ENCODE measurements around the gene KRTAP16-1.
"Not testable (repeated sequence)": the region's sequence is repeated elsewhere in the genome, so short reads cannot be mapped to it uniquely, and the experiment has no call there.

Gene KRTAP16-1

GRCh38 chr17:41308918-41309359 is at the start of gene KRTAP16-1:
TSS of gene KRTAP16-1 (minus strand) at chr17:41309309. CDS start at chr17:41309253, 56 bp downstream.
- DNase-seq = peak; percentile 52

GRCh38 chr17:41354536-41354935 is 45.4 kb upstream of the KRTAP16-1 start:
- DNase-seq = no peak

GRCh38 chr17:41352597-41353366 is 43.7 kb upstream of the KRTAP16-1 start:
- DNase-seq = no peak

GRCh38 chr17:41351177-41351576 is 42.1 kb upstream of the KRTAP16-1 start:
- DNase-seq = no peak

- DNase-seq = not testable (repeated sequence)
Measured at GRCh38 chr17:41350381-41350878, 41.3 kb upstream of the KRTAP16-1 start, which contains the start of gene KRT33A. TSS of gene KRT33A (minus strand) at chr17:41350828. CDS start at chr17:41350767, 61 bp downstream.

- DNase-seq = no peak
Measured at GRCh38 chr17:41347869-41348760, 39.0 kb upstream of the KRTAP16-1 start.

- not testable (repeated sequence) for DNase-seq
Measured at GRCh38 chr17:41346421-41346820, 37.3 kb upstream of the KRTAP16-1 start.

- DNase-seq = no peak
Measured at GRCh38 chr17:41345992-41346391, 36.9 kb upstream of the KRTAP16-1 start.

GRCh38 chr17:41343029-41343428 is 33.9 kb upstream of the KRTAP16-1 start:
- no peak for DNase-seq

GRCh38 chr17:41340934-41341861 is 32.1 kb upstream of the KRTAP16-1 start:
- DNase-seq = peak; percentile 59

- DNase-seq = no peak
Measured at GRCh38 chr17:41340494-41340893, 31.4 kb upstream of the KRTAP16-1 start.

GRCh38 chr17:41339571-41340172 is 30.6 kb upstream of the KRTAP16-1 start:
- DNase-seq = no peak

GRCh38 chr17:41338961-41339485 is 29.9 kb upstream of the KRTAP16-1 start:
- peak; percentile 46 for DNase-seq

- DNase-seq = no peak
Measured at GRCh38 chr17:41335747-41336146, 26.6 kb upstream of the KRTAP16-1 start.

- DNase-seq = no peak
Measured at GRCh38 chr17:41334385-41335305, 25.5 kb upstream of the KRTAP16-1 start.

- DNase-seq = no peak
Measured at GRCh38 chr17:41333836-41334235, 24.7 kb upstream of the KRTAP16-1 start.

- DNase-seq = no peak
Measured at GRCh38 chr17:41333098-41333497, 24.0 kb upstream of the KRTAP16-1 start.

- DNase-seq = no peak
Measured at GRCh38 chr17:41332239-41332638, 23.1 kb upstream of the KRTAP16-1 start.

GRCh38 chr17:41331606-41332005 is 22.5 kb upstream of the KRTAP16-1 start:
- DNase-seq = no peak

- peak; percentile 39 for DNase-seq
Measured at GRCh38 chr17:41329279-41329948, 20.3 kb upstream of the KRTAP16-1 start.

Data from activated CD4-positive, alpha-beta T cell treated with anti-CD3 and anti-CD28 coated beads, Interleukin-10, Interleukin-2, amounts not matched to agents 100 ng/mL and 50 ng/mL, durations not matched to agents 16 hours and 8 hours (primary cell).